MM.1S (cell line): Measurements from ENCODE around the gene PLCXD3.

ENCODE experiments used
- DNase-seq: peaks from one replicate; pipeline ENCODE4 v3.0.0-alpha.2; 2015
- H2AFZ ChIP-seq: fragments of 300-600 bp; sonication (generic); 2 replicates; pipeline ENCODE4 v1.6.0; 2016; ENCODE audit warnings: antibody characterized with exemption, low read length
- H3F3A ChIP-seq: fragments of 300-600 bp; sonication (generic); 2 replicates; pipeline ENCODE4 v1.6.1; 2016; ENCODE audit warnings: mild to moderate bottlenecking, antibody characterized with exemption, low read length, moderate library complexity, mixed read lengths; ENCODE audit not compliant: insufficient read depth
- H3K27ac ChIP-seq: fragments of 300-600 bp; sonication (generic); 2 replicates; pipeline ENCODE4 v1.5.1; 2016; ENCODE audit warnings: mild to moderate bottlenecking, low read length
- H3K27me3 ChIP-seq: fragments of 300-600 bp; sonication (generic); replicated peaks from 2 replicates; pipeline ENCODE4 v1.6.0; 2016; ENCODE audit warnings: low read length; ENCODE audit not compliant: insufficient read depth
- H3K36me3 ChIP-seq: fragments of 300-600 bp; sonication (generic); replicated peaks from 2 replicates; pipeline ENCODE4 v1.6.1; 2016; ENCODE audit warnings: mild to moderate bottlenecking, low read length, mixed read lengths; ENCODE audit not compliant: insufficient read depth
- H3K4me1 ChIP-seq: fragments of 300-600 bp; sonication (generic); 2 replicates; pipeline ENCODE4 v1.6.1; 2016; ENCODE audit warnings: low read length, mixed read lengths
- H3K4me2 ChIP-seq: fragments of 300-600 bp; sonication (generic); 2 replicates; pipeline ENCODE4 v1.6.0; 2016; ENCODE audit warnings: low read depth, low read length
- H3K4me3 ChIP-seq: fragments of 300-600 bp; sonication (generic); 2 replicates; pipeline ENCODE4 v1.5.1; 2016; ENCODE audit warnings: low read length, mixed read lengths
- H3K79me2 ChIP-seq: fragments of 300-600 bp; sonication (generic); 2 replicates; pipeline ENCODE4 v1.6.1; 2016; ENCODE audit warnings: mixed run types, low read length, mixed read lengths
- H3K9ac ChIP-seq: fragments of 300-600 bp; sonication (generic); 2 replicates; pipeline ENCODE4 v1.6.1; 2016; ENCODE audit warnings: low read length, mixed read lengths
- H3K9me2 ChIP-seq: fragments of 300-600 bp; sonication (generic); replicated peaks from 2 replicates; pipeline ENCODE4 v1.6.1; 2016; ENCODE audit warnings: mild to moderate bottlenecking, low read length, mixed read lengths; ENCODE audit not compliant: insufficient read depth
- H3K9me3 ChIP-seq: fragments of 300-600 bp; sonication (generic); replicated peaks from 2 replicates; pipeline ENCODE4 v1.6.1; 2016; ENCODE audit warnings: mild to moderate bottlenecking, low read length, mixed read lengths; ENCODE audit not compliant: insufficient read depth
- H4K20me1 ChIP-seq: fragments of 300-600 bp; sonication (generic); 2 replicates; pipeline ENCODE4 v1.6.1; 2016; ENCODE audit warnings: mild to moderate bottlenecking, low read length, moderate library complexity, mixed read lengths; ENCODE audit not compliant: insufficient read depth
- EZH2 ChIP-seq: fragments of 300-600 bp; sonication (generic); optimal IDR thresholded peaks from 2 replicates; pipeline ENCODE3; 2017; ENCODE audit warnings: low read depth, mild to moderate bottlenecking, antibody characterized with exemption, low read length, mixed read lengths
- EZH2phosphoT487 ChIP-seq: fragments of 300-600 bp; sonication (generic); IDR thresholded peaks from 2 replicates; pipeline ENCODE4 v1.6.1; 2018; ENCODE audit warnings: antibody characterized with exemption, low read length
- TF ChIP-seq, protein P1 (sequence below): fragments of 300-600 bp; sonication (generic); IDR thresholded peaks from 2 replicates; pipeline ENCODE4 v1.5.1; 2016; ENCODE audit warnings: antibody characterized with exemption, low read length, mixed read lengths

Gene PLCXD3

DNA sequence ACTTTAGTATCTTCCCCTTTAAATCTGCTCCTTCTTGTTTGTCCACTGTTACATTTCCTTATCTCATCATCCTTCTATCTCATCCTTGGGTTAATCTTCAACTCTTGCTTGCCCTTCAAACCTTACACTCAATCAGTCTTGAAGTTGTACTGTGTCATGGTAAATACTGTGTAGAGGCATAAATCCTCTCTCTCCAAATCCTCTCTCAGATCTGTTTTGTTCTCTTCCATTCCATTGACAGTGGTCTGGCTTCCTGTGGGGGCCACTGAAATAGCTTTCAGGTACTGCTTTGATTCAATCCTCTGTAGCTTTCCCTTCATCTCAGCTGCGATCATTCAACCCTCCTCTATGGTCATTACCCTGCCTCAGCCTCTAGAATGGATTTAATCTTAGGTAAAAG, 104.0 kb downstream of the PLCXD3 start:
- Histone ChIP-seq H3K9me3 (no peaks in the 10 kb centered on the region), H3K4me2 (no peak overlapping the region), H2AFZ (no peak overlapping the region), H3K36me3 (no peaks in the 10 kb centered on the region), H3K4me1 (no peaks in the 10 kb centered on the region), H3K27me3 (no peaks in the 10 kb centered on the region), H3K4me3 (no peak overlapping the region), H3F3A (no peaks in the 10 kb centered on the region), H3K9me2 (no peaks in the 10 kb centered on the region), H3K79me2 (no peaks in the 10 kb centered on the region), H3K27ac (no peak overlapping the region), H3K9ac (no peak overlapping the region), H4K20me1 (no peaks in the 10 kb centered on the region)
- TF ChIP-seq EZH2phosphoT487 (no peak), EZH2 (no peak)
- TF ChIP-seq, protein P1, sequence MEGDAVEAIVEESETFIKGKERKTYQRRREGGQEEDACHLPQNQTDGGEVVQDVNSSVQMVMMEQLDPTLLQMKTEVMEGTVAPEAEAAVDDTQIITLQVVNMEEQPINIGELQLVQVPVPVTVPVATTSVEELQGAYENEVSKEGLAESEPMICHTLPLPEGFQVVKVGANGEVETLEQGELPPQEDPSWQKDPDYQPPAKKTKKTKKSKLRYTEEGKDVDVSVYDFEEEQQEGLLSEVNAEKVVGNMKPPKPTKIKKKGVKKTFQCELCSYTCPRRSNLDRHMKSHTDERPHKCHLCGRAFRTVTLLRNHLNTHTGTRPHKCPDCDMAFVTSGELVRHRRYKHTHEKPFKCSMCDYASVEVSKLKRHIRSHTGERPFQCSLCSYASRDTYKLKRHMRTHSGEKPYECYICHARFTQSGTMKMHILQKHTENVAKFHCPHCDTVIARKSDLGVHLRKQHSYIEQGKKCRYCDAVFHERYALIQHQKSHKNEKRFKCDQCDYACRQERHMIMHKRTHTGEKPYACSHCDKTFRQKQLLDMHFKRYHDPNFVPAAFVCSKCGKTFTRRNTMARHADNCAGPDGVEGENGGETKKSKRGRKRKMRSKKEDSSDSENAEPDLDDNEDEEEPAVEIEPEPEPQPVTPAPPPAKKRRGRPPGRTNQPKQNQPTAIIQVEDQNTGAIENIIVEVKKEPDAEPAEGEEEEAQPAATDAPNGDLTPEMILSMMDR: no peak
- DNase-seq: no peak

DNA sequence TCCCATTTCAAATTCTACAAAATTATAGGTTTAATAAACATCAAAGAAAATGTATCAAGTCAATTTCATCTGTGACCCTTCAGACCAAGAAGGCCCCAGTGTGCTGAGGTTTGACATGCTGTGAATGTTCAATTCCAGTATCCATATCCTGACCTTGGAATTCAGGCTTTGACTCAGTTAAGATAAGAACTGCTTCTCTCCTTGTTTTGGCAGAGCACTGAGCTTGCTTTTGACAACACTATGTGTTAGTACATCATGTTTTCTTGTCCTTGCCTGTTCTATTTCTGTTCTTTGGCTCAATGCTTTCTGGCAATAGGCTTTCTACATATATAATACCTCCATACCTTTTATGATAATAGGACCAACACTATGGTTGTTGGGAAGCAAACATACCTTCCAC, 105.6 kb downstream of the PLCXD3 start:
- DNase-seq: no peak
- Histone ChIP-seq H3K36me3 (no peaks in the 10 kb centered on the region), H3K9me3 (no peaks in the 10 kb centered on the region), H3K4me2 (no peak overlapping the region), H2AFZ (no peak overlapping the region), H3K79me2 (no peaks in the 10 kb centered on the region), H3K9ac (no peak overlapping the region), H3K4me1 (no peaks in the 10 kb centered on the region), H3K27ac (no peak overlapping the region), H3K9me2 (no peaks in the 10 kb centered on the region), H3F3A (no peaks in the 10 kb centered on the region), H3K4me3 (no peak overlapping the region), H3K27me3 (no peaks in the 10 kb centered on the region), H4K20me1 (no peaks in the 10 kb centered on the region)
- TF ChIP-seq EZH2: no peak
- TF ChIP-seq, protein P1: no peak
- TF ChIP-seq EZH2phosphoT487: no peak

DNA sequence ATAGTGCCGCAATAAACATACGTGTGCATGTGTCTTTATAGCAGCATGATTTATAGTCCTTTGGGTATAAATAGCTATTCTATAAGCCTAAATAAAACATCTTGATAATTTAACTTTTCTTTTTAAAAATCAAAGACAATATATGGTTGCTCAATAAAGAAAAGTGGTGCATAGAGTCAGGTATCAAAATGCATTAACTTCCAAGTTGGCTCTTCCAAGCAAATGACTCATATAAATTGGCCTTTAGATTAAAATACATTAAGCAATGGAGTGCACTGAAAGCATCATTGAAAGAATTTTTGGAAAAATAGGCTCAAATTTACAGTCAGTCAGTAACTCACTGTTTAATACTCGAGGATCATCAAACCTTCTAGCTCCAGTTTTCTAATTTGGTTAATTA, 106.6 kb downstream of the PLCXD3 start:
- no peak overlapping the region for H2AFZ ChIP-seq
- TF ChIP-seq, protein P1: no peak
- TF ChIP-seq EZH2phosphoT487 (no peak), EZH2 (no peak)
- H3K4me1 ChIP-seq: no peaks in the 10 kb centered on the region
- no peak overlapping the region for H3K9ac ChIP-seq
- H3K9me3 ChIP-seq: no peaks in the 10 kb centered on the region
- no peak overlapping the region for H3K4me2 ChIP-seq
- H4K20me1 ChIP-seq: no peaks in the 10 kb centered on the region
- no peak overlapping the region for H3K27ac ChIP-seq
- no peaks in the 10 kb centered on the region for H3K9me2 ChIP-seq
- no peaks in the 10 kb centered on the region for H3K27me3 ChIP-seq
- H3F3A ChIP-seq: no peaks in the 10 kb centered on the region
- H3K4me3 ChIP-seq: no peak overlapping the region
- DNase-seq: no peak
- no peaks in the 10 kb centered on the region for H3K79me2 ChIP-seq
- H3K36me3 ChIP-seq: no peaks in the 10 kb centered on the region
